Vagina (tissue), 2 donors: ENCODE data around the gene ZWINT. TPM values are rescaled to one million over a fixed set of nuclear protein-coding genes. Genes with fewer than 3 reads are reported as not detected.
A peak's percentile ranks its signal among the peaks of the same experiment; 100 is the strongest.

ENCODE experiments used
- DNase-seq, 2 donors: peaks; one replicate each; pipeline ENCODE4 v3.0.0-alpha.2; 2017; ENCODE audit errors: extremely low spot score in 2 of 2
- H3K27ac ChIP-seq: fragments of 200-600 bp; sonication (generic); one replicate; pipeline ENCODE4 v1.5.1; 2019
- H3K27me3 ChIP-seq: fragments of 200-600 bp; sonication (generic); one replicate; pipeline ENCODE4 v1.5.1; 2019
- H3K36me3 ChIP-seq, 2 donors: fragments of 200-600 bp; sonication (generic); one replicate each; pipeline ENCODE4 v1.5.1; 2017 to 2019
- H3K4me1 ChIP-seq: fragments of 200-600 bp; sonication (generic); one replicate; pipeline ENCODE4 v1.5.1; 2019
- H3K4me3 ChIP-seq, 2 donors: fragments of 200-600 bp; sonication (generic); 1 replicate in 1 of 2; 2 replicates in 1 of 2; pipeline ENCODE4 v1.5.1; 2016 to 2019
- H3K9me3 ChIP-seq: fragments of 200-600 bp; sonication (generic); one replicate; pipeline ENCODE4 v1.5.1; 2019
- POLR2A ChIP-seq, 2 donors: fragments of 450-650 bp; IDR thresholded peaks; one replicate each; pipeline ENCODE4 v1.6.1; 2017; ENCODE audit warnings: antibody characterized with exemption in 2 of 2, mild to moderate bottlenecking in 2 of 2, moderate library complexity in 2 of 2
- POLR2AphosphoS5 ChIP-seq, 2 donors: sonication (generic); formaldehyde crosslinking; IDR thresholded peaks; one replicate each; pipeline ENCODE4 v1.9.0; 2017; ENCODE audit warnings: antibody characterized with exemption in 2 of 2, mild to moderate bottlenecking in 2 of 2, low read depth in 1 of 2; ENCODE audit not compliant: insufficient read depth in 1 of 2
- intact Hi-C: fragments of 100-400 bp; cut with DNase I; formaldehyde crosslinking; loops from one replicate; pipeline ENCODE4 v1.15.1; 2023
- total RNA-seq: library from RNA; depleted of rRNA; stranded (reverse); fragments of >200 nt; gene quantifications from one replicate; pipeline ENCODE4 v1.2.3, GENCODE V29; 2016
- TF ChIP-seq, protein P1 (sequence below), 3 experiments: fragments of 450-650 bp in 2 of 3; fragments of 200-600 bp in 1 of 3; sonication (generic) in 1 of 3; IDR thresholded peaks; one replicate each; pipeline ENCODE4 v1.5.1; 2017 to 2019; ENCODE audit warnings: antibody characterized with exemption in 3 of 3, mild to moderate bottlenecking in 2 of 3, moderate library complexity in 2 of 3

Gene ZWINT
- total RNA-seq: 3.9 TPM

GRCh38 chr10:56360967-56361612, at the start of gene ZWINT:
Gene ZWINT, minus strand, starts transcription at chr10:56361259. Its CDS starts 23 bp downstream, at chr10:56361236.
- peak; percentile 91 to 97 for DNase-seq
- TF ChIP-seq POLR2AphosphoS5 (IDR thresholded peaks at IDR 0.05; ENCODE audit: insufficient read depth in 1 of 2, low read depth in 1 of 2) (peak; percentile 48 to 86), POLR2A (IDR thresholded peaks at IDR 0.05) (no peak)
- peak within 1 kb of the TSS; percentile 70 to 71 for H3K4me3 ChIP-seq
- H3K9me3 ChIP-seq: no peaks in the 10 kb centered on the region
- H3K27ac ChIP-seq: peak within 1 kb of the TSS; percentile 35
- peaks cover 11% of the 10 kb centered on the region for H3K4me1 ChIP-seq
- no peaks in the 10 kb centered on the region for H3K36me3 ChIP-seq
- no peaks in the 10 kb centered on the region for H3K27me3 ChIP-seq
- intact Hi-C loops: no loop called here

DNA sequence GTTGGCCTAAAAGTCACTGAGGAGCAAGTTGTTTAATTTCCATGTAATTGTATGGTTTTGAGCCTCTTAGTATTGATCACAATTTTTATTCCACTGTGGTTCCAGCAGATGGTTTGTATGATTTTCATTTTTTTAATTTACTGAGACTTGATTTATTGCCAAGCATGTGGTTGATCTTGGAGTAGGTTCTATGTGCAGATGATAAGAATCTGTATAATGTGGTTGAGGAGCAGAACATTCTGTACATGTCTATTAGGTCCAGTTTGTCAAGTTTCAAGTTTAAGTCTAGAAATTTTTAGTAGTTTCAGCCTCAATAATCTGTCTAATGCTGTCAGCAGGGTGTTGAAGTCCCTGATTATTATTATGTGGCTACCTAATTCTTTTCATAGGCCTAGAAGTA, 22.7 kb upstream of the ZWINT start:
- TF ChIP-seq POLR2AphosphoS5 (IDR thresholded peaks at IDR 0.05; ENCODE audit: insufficient read depth in 1 of 2, low read depth in 1 of 2) (no peak), POLR2A (IDR thresholded peaks at IDR 0.05) (no peak)
- TF ChIP-seq, protein P1, sequence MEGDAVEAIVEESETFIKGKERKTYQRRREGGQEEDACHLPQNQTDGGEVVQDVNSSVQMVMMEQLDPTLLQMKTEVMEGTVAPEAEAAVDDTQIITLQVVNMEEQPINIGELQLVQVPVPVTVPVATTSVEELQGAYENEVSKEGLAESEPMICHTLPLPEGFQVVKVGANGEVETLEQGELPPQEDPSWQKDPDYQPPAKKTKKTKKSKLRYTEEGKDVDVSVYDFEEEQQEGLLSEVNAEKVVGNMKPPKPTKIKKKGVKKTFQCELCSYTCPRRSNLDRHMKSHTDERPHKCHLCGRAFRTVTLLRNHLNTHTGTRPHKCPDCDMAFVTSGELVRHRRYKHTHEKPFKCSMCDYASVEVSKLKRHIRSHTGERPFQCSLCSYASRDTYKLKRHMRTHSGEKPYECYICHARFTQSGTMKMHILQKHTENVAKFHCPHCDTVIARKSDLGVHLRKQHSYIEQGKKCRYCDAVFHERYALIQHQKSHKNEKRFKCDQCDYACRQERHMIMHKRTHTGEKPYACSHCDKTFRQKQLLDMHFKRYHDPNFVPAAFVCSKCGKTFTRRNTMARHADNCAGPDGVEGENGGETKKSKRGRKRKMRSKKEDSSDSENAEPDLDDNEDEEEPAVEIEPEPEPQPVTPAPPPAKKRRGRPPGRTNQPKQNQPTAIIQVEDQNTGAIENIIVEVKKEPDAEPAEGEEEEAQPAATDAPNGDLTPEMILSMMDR (IDR thresholded peaks at IDR 0.05): no peak
- H3K4me3 ChIP-seq: no peak overlapping the region
- no peaks in the 10 kb centered on the region for H3K9me3 ChIP-seq
- H3K27me3 ChIP-seq: no peaks in the 10 kb centered on the region
- no peaks in the 10 kb centered on the region for H3K36me3 ChIP-seq
- no peak overlapping the region for H3K27ac ChIP-seq
- H3K4me1 ChIP-seq: no peaks in the 10 kb centered on the region
- no peak for DNase-seq
- intact Hi-C loops: no loop called here

GRCh38 chr10:56370217-56371113, 9.4 kb upstream of the ZWINT start:
- Histone ChIP-seq H3K9me3 (peaks cover 14% of the 10 kb centered on the region), H3K36me3 (peaks cover 0 to 6% of the 10 kb centered on the region in 2 donors), H3K4me1 (no peaks in the 10 kb centered on the region), H3K27ac (no peak overlapping the region), H3K4me3 (no peak overlapping the region), H3K27me3 (no peaks in the 10 kb centered on the region)
- TF ChIP-seq, protein P1 (IDR thresholded peaks at IDR 0.05): no peak
- TF ChIP-seq POLR2AphosphoS5 (IDR thresholded peaks at IDR 0.05; ENCODE audit: insufficient read depth in 1 of 2, low read depth in 1 of 2) (no peak), POLR2A (IDR thresholded peaks at IDR 0.05) (no peak)
- intact Hi-C loops: no loop called here
- no peak for DNase-seq

DNA sequence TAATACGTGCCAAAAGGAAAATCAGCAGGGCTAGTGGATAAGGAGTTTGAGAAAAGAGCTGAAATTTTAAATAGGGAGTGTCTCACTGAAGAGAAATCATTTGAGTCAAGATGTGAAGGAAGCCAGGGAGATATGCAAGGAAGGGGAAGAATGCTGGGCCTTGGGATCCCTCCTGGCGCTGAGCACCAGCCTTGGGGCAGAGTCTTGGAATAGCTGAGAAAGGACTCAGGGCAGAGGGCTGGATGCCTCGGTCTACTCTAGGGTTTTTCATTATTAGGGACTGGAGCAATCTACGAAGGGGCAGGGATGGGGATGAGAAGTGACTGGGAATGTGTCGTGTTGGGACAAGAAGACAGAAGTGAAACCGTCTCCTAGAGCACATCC, 484 bp downstream of the ZWINT start:
- no peak for DNase-seq

DNA sequence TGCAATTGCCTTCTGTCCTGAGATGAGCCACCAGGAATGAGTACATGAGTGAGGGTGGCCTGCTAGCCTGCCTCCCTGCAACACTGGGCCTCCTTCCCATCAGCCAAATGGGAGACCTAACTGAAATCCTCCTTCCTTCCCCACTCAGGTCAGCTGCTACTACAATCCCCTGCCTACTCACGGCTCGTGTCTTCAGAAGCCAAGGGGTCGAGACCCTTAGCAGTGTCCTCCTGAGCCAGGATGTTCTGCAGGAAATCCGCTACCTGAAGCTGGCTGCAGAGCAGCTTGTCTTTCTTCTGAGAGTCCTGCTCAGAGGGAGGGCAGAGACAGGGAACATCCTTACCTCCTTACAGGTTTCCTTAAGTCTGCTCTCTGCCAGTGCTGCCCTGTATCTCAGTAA, 1.2 kb downstream of the ZWINT start:
- no peaks in the 10 kb centered on the region for H3K9me3 ChIP-seq
- H3K27me3 ChIP-seq: no peaks in the 10 kb centered on the region
- DNase-seq: no peak
- peaks cover 11% of the 10 kb centered on the region for H3K4me1 ChIP-seq
- no peaks in the 10 kb centered on the region for H3K36me3 ChIP-seq
- intact Hi-C loops: no loop called here
- no peak overlapping the region for H3K4me3 ChIP-seq
- no peak overlapping the region for H3K27ac ChIP-seq
- TF ChIP-seq, protein P1 (IDR thresholded peaks at IDR 0.05): no peak
- TF ChIP-seq POLR2A (IDR thresholded peaks at IDR 0.05) (no peak), POLR2AphosphoS5 (IDR thresholded peaks at IDR 0.05; ENCODE audit: insufficient read depth in 1 of 2, low read depth in 1 of 2) (no peak)

More for the DNA sequence above, 484 bp downstream of the ZWINT start:
- TF ChIP-seq, protein P1 (IDR thresholded peaks at IDR 0.05): no peak
- TF ChIP-seq POLR2AphosphoS5 (IDR thresholded peaks at IDR 0.05; ENCODE audit: insufficient read depth in 1 of 2, low read depth in 1 of 2) (no peak), POLR2A (IDR thresholded peaks at IDR 0.05) (no peak)
- Histone ChIP-seq H3K36me3 (no peaks in the 10 kb centered on the region), H3K4me3 (peak overlapping the region; percentile 70 to 71), H3K27ac (no peak overlapping the region), H3K27me3 (no peaks in the 10 kb centered on the region), H3K9me3 (no peaks in the 10 kb centered on the region), H3K4me1 (peaks cover 11% of the 10 kb centered on the region)
- intact Hi-C loops: no loop called here
